ENCODE results near the gene GABRD.

GRCh38 chr1:1990222-1990621, 28.9 kb upstream of the GABRD start:
- TF ChIP-seq CTCF (conservative IDR thresholded peaks at IDR 0.05) (no peak), EZH2 (IDR thresholded peaks at IDR 0.05; ENCODE audit: low read depth) (no peak)

All from PC-9 (cell line).